DMS53 treated with DMSO at 0.1 percent for 48 hours (cell line): Measurements from ENCODE around the gene COPZ1.
A peak's percentile ranks its signal among the peaks of the same experiment; 100 is the strongest.

Source experiments
- DNase-seq: peaks from one replicate; lab custom pipeline; 2025; ENCODE audit not compliant: unreplicated experiment; lab: John Stamatoyannopoulos, UW

The COPZ1 gene

DNA sequence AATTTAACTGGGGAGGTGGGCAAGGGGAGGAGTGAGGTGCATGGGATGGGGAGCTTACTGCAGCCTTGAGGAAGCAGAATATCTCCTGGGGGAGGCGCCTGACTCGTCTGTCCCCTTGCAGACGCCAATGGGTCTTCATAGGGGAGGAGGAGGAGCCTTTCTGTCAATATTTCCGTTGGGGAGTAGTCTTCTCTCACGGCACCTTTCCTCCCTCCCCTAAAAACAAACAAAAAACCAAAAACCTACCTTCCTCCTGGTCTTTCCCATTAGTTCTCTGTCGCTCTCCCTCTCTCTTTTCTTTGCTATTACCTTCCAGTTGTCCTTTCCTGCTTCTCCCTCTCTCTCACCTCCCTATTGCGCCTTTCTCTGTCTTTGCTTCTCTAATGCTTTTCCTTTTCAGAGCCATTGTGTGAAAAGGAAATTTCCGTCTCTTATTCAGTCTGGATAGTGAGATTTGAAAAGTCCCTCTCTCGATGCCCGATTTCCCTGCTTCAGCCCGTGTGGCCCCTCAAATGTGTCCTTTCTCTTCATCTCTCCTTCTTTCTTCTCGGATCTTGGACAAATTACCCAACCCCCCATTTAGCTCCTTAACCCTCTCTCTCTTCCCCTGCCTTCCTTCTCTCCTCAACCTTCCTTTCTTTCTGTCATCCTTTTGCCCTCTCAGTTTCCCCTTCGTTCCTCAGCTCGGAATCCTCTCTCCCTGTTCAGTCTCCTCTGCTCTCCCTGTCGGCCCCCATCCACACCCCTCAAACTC is 33.4 kb downstream of the COPZ1 start:
- DNase-seq = peak; percentile 44

DNA sequence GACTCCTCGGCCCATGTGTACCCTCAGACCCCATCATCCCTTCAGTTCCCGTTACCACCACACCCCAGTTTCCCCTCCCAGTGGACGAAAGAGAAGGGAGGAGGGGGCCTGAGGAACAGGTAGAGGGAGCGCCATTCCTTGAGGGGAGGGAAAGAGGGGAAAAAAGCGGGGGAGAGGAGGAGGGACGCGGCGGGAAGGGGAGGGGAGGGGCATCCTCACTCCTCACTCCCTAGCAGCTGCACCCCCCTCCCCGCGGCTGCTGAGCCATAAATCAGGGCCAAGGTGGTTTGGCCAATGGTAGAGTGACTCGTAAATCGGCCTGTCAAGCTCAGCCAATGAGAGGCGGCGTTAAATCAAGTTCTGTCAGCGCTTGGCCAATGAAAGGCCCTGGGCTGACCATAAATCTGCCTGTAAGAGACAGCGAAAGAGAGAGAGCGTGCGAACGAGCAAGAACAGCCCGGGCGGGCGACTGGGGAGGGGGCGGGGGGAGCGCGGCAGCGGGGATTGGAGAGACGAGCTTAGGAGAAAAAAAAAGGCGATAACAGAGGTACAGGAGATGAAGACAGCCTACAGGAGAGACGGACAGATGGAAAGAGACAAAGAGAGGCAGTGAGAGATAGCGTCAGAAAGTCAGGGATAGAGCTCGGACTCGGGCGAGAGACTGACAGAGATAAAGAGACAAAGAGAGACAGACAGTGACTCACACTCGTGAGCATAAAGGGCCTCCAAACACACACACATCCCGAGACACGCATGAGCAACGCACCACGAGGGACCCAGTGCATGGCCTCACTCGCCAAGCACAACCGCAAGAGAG is 34.2 kb downstream of the COPZ1 start:
- DNase-seq = peak; percentile 99

DNA sequence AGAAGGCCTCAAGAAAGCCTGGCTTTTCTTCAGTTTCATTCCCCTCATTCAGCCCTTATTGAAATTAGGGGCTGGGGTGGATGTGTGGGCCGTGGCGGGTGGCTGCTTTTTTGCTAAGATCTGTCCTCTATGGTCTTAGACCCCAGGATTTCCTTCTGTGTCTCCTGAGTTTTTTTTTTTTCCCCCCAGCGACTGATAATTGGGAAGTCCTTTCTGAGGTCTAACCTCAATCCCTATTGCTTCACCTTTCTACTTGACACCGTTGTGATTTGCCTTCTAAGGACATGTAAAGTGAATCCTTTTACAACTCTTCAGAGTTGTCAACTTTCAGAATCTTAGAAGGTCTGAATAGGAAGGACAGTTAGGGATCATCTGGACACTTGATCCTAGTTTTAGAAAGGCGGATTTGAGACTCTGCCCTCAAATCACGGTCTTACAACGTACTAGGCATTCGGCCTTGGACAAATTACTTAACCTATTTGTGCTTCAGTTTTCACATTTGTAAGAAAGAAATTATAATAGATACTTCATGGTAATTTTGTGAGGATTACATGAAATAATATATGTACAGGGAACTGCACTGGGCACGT is 34.9 kb downstream of the COPZ1 start:
- no peak for DNase-seq

DNA sequence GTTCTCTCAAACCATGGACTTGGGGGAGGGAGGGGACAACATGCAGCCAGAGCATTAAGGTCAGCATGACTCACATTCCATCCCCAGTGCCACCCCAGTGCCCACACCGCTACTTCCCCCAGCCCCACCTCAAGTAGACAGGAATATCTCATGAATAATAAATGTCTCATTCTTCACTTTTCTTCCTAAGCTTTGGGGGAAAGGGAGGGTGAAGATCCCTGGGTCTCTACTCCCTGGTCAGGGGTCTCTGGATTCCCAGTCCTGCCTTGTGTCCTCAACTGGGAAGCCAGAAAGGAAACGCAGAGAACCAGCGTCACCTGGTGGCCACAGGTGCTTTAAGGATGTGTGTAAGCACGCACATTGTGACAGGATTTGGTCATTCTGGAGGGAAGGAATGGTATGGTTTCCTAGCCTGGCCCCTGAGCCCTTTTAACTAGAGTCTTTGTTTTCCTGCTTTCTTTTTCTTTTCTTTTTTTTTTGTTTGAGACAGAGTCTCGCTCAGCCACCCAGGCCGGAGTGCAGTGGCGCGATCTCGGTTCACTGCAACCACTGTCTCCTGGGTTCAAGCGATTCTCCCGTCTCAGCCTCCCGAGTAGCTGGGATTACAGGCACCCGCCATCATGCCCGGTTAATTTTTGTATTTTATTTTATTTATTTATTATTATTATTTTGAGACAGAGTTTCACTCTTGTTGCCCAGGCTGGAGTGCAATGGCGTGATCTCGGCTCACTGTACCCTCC is 36.0 kb downstream of the COPZ1 start:
- DNase-seq = peak; percentile 83

DNA sequence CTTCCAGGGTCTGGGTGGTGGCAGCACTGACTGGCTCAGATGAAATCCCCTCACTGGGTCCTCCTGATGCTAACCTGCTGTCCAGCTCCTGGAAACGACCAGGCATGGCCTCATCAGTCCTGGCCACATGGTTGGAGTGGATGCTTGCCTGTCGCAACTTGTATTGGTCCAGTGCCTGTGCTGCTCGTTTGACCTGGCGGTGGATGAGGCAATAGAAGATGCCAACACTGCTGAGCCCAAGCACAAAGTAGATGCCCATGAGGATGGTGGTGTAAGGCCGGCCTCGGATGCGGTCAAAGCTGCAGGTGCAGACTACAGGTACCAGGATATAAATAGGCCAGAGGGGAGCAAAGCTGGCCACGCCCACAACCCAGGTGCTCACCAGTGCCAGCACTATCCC is 38.1 kb downstream of the COPZ1 start:
- no peak for DNase-seq

DNA sequence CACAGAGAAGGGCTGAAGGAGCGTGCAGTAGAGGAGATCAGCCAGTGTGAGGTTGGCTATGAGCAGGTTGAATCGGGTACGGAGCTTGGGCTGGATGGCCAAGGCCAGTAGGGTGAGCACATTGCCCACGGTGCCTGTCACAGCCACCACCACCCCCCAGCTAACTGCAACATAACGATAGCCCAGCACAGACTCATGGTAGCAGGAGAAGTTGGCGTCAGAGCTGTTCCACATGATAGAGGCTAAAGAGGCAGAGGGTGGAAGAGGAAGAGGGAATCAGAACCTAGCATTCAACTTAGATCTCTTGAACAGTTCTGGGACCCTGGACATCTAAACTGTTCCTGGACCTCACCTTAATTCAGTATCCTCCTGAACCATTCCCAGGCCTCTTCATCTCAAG is 38.7 kb downstream of the COPZ1 start:
- no peak for DNase-seq

DNA sequence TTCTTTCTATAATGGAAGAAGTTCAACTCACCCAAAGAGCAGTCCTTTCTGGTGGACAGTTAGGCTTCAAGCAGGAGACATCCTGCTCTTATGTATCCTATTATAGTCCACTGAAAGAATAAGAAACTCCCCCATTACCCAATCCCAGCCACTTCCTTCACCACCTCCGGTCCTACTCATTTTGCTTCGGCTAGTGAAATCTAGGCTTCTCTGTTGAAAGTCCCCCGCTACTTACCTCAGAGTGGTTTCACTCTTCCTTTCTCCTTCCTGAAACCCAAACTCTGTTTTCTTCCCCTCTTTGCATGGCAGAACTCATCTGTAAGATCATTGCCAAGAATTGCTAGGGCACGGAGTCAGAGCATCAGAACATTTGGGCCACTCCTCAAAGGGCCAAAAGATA is 39.5 kb downstream of the COPZ1 start, which contains the start of gene GPR84:
TSS of gene GPR84 (minus strand) at position 74 of the 400 bp plus-strand sequence. CDS start 635 bp downstream, outside the sequence.
- DNase-seq = no peak

DNA sequence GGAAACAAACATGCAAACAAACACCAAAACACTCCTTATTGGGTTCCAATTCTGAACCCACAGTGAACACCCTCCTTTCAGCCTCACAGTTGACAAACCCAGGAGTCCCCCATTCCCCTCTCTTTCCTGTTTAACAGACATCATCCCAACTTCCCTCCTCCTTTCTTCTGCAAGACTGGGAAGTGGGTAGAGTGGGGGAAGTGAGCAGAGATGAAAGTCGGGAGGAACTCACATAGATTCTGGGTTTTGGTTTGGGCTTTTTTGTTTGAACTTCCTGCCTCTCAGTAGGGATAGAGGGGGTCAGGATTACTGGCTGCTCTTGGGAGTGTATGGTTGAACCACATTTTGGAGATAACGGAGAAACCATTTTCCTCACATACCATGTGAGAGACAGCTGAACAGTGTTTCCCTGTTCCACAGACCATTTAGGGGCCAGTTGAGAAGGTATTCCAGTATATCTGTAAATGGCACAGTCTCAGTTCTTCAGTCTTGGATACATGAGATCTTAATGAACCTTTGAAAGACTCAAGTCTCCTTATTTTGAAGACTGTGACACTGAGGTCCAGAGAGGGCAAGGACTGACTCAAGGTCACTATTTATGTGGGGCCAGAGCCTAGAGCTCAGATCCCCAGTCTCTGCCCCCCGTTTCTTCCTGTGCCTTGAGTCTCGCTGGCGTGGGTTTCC is 43.2 kb downstream of the COPZ1 start:
- no peak for DNase-seq

DNA sequence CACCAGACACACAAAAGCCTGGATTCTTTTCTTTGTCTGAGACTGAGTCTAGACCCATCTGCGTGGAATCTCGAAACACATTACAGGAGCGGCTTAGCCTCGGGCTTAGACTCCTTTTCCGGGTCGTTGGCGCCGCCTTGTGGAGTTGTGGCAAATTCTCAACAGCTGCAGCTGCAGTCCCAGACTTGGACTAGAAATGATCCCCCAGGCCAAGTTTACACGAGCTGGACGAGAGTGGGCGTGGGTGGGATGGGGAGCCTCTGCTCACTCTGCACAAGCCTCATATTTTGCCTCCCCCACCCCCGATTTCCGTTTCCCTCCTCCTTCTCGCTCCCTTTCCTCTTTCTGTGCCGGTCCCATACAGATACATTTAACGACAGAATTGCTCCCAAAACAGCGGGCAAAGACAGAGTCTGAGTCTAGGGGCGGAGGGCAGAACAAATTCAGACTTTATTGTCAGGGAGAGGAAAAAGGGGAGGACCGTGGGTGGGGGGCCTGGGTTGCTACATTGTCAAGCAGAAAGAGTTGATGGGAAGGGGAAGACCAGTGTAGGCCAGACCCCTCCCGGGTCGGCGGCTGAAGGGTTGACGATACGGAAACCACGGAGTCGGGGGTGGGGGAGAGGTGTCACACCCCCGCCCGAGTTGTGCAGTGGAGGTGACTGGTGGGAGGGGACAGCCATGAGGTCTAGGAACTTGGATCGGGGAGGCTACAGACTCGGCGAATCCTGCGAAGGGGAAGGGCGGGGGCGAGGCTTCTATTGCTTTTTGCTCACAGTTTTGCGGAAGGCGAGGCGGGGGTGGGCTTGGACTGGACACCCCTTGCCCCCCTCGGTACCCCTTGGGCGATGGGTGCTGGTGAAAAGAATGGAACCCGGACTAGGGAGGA is 44.0 kb downstream of the COPZ1 start:
- DNase-seq = peak; percentile 83

DNA sequence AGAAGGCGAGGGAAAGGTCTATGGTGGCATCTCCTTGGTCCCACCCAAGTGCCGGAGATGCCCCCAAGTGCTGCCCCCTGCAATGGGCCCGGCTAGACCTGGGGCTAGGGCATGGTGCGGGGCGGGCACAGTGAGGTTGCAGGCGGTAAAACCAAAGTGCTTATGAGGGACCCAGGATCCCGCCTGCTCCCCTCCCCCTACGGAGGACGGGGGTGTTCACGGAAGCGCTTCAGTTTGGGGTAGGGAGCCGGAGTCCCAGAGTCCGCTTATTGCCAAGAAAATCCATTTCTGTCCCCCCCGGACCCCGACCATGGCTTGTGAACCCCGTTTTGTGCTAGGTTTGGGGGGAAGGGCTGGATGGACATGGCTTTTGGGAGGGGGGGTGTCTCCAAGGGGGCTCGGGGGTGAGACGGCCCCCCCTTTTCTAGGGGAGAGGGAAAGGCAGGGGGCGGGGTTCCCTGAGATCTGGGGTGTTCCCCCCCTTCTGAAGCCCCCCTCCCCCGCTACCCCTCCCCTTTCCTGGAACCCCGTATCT is 44.7 kb downstream of the COPZ1 start:
- no peak for DNase-seq

DNA sequence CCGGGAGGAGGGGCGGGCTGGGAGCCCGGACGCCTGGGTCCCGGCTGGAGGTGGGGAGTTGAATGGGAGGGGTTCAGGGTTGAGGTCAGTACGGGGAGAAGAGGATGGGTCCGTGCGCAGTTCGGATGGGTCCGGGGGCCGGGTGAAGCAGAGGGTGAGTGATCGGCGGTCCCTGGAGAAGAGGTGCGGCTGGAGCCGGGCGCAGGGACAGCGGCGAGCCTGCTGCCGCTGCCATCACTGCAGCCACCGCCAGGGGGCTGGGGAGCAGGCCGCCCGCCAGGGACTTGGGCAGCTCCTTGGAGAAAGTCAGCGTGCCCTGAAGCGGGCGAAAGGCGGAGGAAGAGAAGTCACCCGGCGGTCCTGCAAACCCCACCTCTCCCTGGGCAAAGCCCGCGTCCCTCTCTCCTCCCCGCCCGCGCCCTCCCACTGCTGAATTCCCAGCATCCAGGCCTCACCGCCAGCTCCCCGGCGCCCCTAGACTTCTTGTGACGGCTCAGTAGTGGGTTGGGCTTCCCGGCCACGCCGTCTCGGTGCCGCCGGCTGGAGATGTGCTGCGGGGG is 45.3 kb downstream of the COPZ1 start:
- peak; percentile 69 for DNase-seq

DNA sequence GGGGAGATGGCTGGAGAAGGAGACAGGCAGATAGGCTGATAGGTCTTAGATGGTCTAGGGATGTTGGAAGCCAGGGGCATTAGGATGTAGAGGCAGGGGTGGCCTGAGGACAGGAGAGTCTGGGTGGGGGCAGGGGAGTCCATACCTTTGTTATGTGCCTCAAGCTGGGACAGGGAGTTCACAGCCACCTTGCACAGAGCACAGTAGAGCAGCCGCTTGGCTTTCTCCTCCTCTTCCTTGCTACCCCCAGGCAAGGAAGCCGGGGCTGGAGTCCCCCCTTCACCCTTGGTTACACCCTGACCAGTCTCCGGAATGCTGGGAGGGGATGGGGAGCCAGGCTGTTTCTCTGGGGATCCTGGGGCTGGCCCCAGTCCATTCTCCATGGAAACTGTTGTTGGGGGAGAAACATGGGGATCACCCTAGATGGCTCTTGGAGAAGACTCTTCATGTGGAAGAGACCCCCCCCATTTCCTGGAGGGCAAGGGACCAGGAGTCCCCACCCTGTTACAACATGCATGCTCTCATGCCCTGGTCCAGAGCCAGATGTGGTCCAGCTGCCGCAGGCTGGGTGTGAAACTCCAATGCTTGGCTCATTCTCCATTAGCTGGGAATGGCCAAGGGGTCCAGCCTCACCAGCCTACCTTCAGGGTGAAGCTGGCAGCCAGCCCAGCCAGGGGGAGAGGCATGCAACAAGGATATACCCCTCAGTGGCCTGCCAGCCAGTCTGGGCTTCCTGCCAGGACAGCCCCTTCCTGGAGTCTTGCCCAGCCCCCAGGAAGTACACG is 46.6 kb downstream of the COPZ1 start:
- DNase-seq = no peak

DNA sequence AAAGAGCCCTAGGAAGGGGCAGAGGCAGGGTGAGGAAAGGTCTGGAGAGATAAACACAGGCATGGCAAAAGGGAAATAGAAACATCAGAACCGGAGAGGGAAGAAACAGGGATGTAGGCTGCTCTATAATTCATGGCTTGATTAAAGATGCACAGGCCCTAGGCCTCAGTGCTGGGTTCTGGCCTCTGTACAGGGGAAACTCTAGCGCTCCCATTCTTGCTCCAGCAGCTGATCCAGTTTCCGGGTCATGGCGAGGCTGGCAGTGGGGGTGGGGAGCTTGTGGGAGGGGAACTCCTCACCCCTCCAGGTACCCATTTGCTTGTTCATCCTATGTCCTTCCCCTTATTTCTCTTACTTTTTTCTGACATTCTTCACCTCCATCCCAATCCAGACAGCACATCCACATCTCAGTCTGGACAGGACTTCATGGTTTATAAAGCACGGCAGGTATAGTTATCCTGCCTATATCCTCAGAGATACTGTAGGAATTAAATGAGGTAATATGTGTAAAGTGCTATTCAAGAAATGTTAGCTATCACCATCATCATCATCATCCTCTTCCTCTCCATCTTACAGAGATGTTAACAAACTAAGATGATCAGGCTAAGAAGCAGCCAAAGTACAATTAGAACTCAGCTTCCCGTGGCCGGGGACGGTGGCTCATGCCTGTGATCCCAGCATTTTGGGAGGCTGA is 47.3 kb downstream of the COPZ1 start:
- no peak for DNase-seq

DNA sequence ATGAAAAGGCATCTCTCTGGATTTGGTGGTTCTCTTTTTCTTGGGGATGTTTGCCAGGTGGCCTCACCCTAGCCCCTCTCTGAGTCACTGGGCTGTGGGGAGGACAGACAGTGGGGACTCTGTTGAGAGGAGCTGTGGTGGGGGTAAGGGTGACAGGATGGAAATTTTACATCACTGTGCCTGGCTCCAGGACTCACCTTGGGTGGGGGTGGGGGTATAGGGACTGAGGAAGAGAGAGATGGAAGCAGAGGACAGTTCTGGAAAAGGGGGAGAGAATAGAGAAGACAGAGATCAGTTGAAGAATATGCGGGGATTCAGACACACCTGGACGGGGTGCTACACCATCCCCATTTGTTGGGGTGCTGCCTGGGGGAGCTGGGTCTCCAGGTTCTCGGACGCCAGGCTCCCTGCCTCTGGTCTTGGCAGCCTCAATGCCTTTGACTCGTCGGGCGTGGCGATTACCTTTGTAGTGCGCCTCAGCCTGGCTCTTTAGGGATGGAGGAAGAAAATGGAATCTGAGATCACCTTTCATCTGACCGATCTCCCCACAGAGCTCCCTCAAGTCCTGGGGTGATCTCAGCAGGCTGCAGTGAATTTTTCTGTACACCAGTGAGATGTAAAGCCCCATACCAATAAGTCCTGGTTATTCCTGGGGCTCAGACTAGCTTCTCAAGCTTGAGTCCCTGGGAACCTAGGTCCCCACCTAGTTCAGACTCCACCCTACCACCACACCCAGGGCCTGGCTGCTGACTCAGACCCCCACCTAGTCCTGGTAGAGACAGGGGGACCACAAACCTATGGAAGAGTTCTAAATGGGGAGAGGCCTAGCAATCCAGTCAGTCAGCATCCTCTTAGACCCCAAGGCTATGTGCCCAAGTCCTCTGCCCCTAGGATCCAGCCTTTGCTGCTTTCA is 49.0 kb downstream of the COPZ1 start:
- DNase-seq = no peak

DNA sequence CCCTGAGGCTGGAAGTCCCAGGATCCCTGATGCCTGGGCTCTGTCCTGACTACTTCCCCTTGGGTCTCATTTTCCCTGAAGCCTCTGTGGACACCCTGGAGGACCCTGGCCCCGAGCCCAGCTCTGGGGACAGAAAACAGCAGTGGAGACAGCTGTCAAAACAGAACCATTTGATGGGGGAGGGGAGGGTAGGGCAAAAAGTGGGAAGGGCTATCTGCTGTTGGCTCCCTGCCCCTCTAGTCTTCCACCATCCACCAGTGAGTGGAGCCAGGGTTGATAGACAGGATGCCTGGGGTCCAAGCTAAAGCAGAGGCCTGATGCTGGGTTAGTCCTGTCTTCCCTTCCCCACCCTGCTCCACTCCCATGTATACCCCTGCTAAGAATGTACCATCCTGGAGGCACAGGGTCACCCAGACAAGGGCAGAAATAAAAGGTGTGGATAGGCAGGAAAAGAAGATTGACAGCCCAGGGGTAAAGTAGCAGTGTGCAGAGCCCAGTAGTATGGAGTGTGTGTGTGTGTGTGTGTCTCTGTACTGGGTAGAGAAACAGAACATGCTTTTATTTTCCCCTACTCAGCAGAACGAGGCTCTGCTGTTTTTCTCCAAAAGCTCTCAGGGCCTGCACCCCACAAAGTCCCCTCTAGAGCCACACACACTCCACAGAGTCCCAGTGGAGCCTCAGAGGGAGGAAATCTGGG is 49.8 kb downstream of the COPZ1 start:
- DNase-seq = peak; percentile 40

DNA sequence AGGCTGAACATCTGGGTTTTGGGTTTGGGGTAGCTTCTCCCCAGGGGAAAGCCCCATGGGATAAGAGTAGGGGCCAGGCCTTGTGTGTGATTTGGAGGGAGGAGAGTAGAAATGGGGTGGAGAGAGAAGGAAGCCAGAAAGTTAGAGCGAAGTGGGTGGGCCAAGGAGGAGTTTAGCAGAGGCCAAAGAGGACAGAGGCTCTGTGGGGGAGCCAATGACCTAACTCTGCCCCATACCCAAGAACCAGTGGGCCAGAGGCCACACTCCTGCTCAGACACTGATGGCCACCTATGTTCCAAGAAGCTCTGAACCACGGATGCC is 50.3 kb downstream of the COPZ1 start:
- no peak for DNase-seq
